OCI-LY1 (cell line): ENCODE data around the gene P4HTM.

Source experiments
- EZH2 ChIP-seq: fragments of 200-600 bp; sonication (generic), shearing (Covaris generic); IDR thresholded peaks from 2 replicates; pipeline ENCODE4 v1.8.0; 2017; ENCODE audit warnings: borderline replicate concordance, mixed run types, mild to moderate bottlenecking, antibody characterized with exemption, low read length, moderate library complexity, mixed read lengths
- TF ChIP-seq, protein P1 (sequence below): fragments of 200-600 bp; sonication (generic), shearing (Covaris generic); IDR thresholded peaks from 2 replicates; pipeline ENCODE4 v1.5.1; 2017; ENCODE audit warnings: mild to moderate bottlenecking, antibody characterized with exemption, low read length, moderate library complexity, mixed read lengths

DNA sequence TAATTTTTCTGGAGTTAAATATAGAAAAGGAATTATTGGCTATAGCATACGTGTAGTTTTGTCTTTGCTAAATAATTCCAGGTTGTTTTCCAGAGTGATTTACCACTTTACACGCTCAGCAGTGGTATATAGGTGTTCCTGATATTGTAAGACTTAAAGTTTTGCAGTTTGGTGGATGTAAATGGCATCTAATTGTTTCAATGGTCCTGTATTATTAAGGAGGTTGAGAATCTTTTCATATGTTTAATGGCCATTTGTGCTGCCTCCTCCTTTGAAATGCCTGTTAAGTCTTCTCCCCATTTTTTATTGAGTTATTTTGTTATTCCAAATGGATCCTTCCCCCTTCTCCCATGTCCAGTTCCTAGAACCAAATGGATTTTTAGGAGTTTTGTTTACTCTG is 26.4 kb upstream of the P4HTM start:
- TF ChIP-seq, protein P1, sequence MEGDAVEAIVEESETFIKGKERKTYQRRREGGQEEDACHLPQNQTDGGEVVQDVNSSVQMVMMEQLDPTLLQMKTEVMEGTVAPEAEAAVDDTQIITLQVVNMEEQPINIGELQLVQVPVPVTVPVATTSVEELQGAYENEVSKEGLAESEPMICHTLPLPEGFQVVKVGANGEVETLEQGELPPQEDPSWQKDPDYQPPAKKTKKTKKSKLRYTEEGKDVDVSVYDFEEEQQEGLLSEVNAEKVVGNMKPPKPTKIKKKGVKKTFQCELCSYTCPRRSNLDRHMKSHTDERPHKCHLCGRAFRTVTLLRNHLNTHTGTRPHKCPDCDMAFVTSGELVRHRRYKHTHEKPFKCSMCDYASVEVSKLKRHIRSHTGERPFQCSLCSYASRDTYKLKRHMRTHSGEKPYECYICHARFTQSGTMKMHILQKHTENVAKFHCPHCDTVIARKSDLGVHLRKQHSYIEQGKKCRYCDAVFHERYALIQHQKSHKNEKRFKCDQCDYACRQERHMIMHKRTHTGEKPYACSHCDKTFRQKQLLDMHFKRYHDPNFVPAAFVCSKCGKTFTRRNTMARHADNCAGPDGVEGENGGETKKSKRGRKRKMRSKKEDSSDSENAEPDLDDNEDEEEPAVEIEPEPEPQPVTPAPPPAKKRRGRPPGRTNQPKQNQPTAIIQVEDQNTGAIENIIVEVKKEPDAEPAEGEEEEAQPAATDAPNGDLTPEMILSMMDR: no peak
- no peak for TF ChIP-seq EZH2
